HG02571 (cell line): ENCODE measurements around the gene FBXL14.

ENCODE experiments used
- ATAC-seq: cut with Tn5 transposase; IDR thresholded peaks from one replicate; pipeline ENCODE4 v1.9.1; 2021; ENCODE audit warnings: mild to moderate bottlenecking, moderate library complexity; ENCODE audit not compliant: unreplicated experiment

Gene FBXL14

DNA sequence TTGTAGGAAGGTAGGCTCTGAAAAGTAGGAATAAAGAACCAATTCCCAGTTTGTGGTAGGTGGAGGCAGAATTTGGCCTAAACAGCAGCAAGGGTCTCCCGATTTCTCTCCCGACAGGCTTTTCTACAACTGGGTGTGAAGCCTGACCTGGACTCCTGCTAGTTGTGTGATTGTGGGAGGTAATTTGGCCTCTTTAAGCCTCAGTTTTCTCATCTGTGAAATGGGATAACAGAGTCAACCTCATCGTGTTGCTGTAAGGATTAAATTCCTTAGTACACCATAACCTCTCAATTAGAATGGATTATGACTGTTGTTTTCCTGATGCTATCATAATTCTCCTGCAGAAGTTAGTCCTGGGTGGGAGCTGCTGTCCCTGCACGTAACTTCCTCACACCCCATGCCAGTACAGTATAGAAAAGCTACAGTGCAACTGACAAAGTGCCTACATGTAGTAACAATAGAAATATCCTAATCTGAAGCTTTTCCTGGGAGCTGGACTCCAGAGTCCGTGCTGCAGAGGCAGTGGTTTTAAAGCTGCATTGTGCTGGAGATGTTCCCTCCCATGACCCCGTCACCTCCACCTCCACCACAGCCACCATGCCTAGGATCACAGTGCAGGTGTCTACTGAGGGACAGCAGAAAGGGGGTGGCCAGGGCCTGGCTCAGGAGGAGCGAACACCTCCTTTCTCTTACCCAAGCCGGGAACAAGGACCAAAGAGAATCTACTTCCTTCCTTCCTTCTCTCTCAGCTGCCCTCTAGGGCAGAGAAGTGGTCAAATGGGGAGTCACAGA lies 76.5 kb downstream of the FBXL14 start:
- ATAC-seq = no peak

GRCh38 chr12:1517007-1517406 lies 77.4 kb downstream of the FBXL14 start:
- ATAC-seq = no peak
